HG03039 (cell line): ENCODE data around the gene FEM1A.
"Not testable (repeated sequence)": the region's sequence is repeated elsewhere in the genome, so short reads cannot be mapped to it uniquely, and the experiment has no call there.

Experiments used
- ATAC-seq: cut with Tn5 transposase; IDR thresholded peaks from one replicate; pipeline ENCODE4 v1.9.1; 2021; ENCODE audit warnings: mild to moderate bottlenecking, moderate library complexity; ENCODE audit not compliant: unreplicated experiment

FEM1A gene

DNA sequence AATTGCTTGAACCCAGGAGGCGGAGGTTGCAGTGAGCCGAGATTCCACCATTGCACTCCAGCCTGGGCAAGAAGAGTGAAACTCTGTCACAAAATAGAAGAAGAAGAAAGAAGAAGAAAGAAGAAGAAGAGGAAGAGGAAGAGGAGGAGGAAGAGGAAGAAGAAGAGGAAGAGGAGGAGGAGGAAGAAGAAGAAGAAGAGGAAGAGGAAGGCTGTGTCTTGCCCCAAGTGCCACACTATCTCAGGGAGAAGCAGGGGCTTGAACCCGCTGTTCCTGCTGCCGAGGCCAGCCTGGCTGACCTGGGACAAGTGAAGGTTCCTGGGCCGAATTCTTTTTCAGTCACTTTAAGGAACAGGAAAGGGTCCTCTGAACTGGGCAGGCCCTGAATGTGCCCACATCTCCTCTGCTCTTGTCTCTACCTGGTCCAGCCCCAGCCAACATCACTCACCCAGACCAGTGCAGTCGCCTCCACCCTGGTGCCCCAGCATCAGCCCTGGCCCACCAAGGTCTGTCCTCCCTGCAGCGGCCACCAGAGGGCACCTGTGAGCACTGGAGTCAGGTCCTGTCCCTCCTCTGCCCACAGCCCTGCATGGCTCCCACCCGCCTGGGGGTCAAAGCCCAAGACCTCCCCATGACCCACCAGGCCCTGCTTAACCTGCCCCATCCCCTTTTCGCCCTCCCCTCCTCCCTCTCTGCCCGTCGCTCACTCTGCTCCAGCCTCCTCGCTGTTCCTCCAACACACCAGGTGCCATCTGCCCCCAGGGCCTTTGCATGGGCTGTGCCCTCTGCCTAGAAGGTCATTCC, 20.0 kb downstream of the FEM1A start:
- no peak for ATAC-seq

DNA sequence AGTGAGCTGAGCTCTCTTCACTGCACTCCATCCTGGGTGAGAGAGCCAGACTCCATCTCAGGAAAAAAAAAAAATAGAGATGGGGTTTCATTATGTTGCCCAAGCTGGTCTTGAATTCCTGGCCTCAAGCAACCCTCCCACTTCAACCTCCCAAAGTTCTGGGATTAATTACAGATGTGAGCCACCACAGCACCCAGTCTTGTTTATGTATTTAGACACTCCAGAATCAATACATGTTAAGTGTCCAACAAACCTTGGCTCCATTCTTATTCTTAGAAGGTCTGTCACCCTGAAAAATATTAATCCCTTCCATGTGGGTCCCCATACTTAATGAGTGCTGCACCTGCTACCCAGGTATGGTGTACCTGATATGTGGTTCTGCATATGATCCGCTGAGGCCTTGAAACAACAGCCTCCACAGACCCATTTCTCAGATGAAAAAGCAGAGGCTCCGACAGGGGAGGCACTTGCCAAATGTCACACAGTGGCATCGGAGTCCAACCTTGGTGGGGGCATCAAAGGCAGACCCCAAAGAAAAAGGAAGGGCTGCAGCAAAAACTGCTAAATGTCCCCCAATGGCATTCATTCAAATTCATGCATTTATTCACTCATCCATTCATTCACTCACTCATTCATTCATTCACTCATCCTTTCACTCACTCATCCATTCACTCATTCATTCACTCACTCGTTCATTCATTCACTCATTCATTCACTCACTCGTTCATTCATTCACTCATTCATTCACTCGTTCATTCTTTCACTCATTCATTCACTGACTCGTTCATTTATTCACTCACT, 23.3 kb downstream of the FEM1A start:
- ATAC-seq: no peak

DNA sequence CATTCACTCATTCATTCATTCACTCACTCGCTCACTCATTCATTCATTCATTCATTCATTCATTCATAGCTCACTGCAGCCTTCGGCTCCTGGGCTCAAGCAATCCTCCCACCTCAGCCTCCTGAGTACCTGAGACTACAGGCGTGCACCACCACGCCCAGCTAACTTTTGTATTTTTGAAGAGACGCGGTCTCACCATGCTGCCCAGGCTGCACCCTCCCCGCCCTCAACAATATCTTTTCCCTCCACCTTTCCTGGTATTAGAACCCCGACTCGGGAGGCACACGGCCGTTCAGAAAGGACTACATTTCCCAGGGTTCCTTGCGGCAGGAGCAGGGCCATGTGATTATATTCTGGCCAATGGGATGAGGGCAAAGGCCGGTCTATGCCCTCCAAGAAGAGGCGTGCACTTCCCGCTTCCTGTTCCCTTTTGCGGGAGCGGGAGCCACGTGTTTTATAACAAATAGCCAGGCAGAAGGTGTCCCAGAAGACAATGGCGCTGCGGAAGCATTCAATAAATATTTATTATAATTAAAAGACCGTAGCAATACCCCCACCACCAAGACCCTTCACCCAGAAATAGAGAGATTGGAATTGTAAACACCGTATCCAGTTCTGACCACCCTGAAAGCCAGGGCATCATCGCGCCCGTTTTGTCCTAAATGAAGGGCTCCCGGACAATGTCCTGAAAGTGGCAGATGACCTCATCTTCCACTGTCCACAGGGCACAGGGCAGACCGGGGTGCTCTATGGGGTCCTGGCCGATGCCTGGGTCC, 24.1 kb downstream of the FEM1A start:
- no peak for ATAC-seq

DNA sequence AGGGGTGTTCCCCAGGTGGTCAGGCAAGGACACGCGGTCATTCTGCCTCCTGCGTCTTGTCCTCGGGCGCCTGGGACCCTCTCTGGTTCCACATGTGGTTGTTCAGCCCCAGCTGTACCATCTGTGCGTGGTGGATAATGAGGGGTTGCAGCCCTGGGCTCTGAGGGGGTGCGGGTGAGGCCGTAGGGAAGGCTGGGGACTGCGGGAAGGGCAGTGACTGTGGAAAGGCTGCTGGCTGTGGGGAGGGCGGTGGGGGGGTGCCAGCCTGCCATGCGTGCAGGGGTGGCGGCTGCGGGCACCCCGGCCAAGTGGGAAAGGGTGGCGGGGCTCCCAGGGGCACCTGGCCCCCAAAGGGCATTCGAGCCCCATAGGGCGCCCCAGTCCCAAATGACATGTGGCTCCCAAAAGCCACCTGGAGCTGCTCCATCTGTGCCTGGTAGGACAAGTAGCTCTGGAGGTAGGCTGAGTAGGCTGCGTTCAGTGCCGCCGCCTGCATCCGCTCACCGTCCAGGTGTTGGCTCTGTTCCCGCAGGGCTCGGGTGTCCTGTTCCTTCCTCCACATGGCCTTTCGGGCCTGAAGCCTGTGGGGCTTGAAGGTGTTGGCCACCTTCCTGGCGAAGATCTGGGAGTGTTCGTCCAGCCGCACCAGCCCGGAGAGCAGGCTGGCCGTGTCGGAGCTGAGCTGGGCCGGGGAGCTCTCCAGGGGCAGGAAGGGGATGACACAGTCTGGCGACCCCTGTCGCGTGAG, 24.8 kb downstream of the FEM1A start:
- no peak for ATAC-seq

DNA sequence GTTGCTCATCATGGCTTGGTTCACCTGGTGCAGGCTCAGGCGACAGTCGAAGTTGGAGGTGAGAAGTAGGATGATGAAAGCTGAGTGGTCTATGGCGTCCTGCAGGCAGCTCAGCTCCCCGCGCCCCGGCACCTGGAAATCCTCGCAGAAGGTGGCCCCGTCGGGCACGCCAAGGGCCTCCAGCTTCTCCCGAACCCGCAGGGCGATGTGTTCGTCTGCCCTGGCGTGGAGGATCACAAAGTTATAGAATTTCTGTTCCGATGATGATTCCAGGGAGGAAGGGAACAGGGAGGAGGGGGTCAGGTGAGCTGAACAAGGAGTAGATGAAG, 25.4 kb downstream of the FEM1A start:
- no peak for ATAC-seq

DNA sequence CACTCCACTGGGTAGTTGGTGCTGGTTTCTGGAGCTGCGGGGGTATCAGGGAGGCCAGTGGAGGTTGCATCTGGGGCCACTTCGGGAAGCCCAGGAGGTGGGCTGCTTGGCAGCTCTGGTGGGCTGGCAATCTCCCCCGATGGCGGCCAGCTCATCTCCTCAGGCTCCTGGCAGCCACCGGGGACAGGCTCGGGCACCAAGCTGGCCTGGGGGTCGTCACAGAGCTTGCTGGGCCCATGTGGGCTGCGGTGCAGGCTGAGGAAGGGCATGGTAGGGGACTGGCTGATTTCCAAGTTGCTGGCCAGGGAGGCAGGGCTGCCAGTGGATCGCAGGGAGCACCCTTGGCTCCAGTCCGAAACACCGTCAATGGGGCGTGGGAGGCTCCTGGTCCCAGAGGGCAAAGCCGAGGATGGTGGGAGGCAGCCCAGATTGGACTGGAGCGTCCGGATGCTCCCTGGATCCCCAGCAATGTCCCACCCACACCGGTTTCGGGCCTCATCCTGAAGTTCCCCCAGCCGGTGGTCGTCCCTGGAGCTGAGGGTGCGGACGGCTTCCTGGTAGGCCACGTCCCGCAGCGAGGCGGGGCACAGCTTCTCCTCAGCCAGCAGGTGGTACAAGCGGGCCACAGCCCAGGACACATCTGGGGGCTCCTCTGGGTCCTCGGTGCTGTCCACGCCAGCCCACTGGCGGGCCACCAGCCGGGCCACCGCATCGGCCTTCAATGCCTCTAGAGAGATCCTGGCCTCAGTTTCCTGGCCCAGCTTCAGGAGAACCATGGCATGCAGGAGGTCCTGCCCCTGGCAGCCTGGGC, 26.1 kb downstream of the FEM1A start:
- ATAC-seq: no peak

DNA sequence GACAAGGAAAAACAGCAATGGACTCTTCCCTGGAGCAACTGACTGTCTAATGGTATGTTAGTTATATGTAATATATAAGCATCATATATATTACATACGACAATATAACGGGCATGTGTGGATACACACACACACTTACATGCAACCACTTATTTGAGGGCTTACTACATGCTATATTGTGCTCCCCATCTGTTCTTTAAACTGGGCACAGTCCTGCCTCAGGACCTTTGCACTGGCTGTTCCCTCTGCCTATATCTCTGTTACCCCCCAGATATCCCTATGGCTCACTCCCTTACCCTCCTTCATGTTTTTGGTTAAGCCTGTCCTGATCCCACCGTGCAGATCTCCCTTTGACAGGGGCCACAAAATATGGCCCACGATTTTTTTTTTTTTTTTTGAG, 29.7 kb downstream of the FEM1A start:
- no peak for ATAC-seq

DNA sequence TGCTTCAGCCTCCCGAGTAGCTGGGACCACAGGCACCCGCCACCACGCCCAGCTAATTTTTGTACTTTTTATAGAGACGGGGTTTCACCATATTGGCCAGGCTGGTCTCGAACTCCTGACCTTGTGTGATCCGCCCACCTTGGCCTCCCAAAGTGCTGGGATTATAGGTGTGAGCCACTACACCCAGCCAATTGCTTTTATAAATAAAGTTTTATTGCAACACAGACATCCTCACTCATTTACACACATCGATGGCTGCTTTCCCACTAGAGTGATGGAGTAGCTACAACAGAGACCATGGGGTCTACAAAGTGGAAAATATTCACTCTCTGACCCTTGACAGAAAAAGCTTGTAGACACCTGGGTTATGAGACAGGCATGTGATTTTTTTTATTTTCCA, 30.8 kb downstream of the FEM1A start:
- not testable (repeated sequence) for ATAC-seq

DNA sequence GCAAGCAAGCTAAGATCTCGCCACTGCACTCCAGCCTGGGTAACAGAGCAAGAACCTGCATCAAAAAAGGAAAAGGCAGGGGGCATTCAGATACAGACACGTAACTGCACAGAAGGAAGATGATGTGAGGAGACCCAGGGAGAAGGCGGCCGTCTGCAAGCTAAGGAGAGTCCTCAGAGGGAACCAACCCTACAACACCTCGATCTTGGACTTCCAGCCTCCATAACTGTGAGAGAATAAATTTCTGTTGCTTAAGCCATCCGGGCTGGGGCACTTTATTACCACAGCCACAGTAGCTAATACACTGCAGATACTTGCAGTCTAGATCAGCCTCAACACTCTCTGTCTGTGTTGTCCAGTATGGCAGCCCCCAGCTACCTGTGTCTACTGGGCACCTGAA, 32.0 kb downstream of the FEM1A start:
- ATAC-seq: no peak

DNA sequence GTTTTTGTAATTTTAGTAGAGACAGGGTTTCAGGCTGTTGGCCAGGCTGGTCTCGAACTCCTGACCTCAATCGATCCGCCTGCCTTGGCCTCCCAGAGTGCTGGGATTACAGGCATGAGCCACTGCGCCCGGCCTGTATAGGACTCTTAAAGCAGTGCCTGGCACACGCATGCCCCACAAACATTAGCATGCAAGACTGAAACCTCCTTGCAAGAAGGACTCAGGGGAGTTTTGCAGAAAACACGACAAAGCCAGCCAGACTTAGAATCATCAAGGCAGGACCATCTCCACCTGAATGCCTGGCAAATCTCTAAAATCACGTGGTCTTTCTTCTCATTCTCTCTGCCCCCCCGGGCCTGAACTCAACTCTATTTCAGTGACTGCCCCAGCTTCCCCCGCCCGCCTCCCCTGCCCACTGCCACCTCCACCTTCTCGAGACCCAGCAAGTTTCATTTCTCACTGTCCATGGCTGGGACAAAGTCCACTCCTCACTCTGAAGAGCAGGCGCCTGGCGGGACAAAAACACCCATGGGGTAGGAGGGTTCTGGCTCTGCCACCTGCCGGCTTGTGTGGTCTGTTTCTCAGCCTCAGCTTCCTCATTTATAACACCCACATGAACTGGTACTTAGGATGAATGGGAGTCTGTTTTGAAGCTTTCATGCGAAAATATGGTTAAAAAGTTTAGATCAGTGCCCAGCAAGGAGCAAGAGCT, 37.6 kb downstream of the FEM1A start:
- no peak for ATAC-seq

DNA sequence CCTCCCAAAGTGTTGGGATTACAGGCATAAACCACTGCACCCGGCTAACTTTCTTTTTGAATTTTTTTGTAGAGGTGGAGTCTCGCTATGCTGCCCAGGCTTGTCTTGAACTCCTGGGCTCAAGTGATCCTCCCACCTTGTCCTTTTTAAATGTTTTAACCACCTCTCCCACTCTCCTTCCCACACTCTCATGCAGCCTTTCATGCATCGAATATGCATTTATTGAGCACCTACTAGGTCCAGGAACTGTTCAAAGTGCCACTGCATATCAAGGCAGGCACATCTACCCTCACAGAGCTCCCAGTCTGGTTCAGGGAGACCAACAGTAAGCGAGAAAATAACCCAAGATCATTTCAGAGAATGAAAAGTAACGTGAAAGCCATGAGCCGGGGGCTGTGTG, 38.8 kb downstream of the FEM1A start:
- ATAC-seq: no peak

DNA sequence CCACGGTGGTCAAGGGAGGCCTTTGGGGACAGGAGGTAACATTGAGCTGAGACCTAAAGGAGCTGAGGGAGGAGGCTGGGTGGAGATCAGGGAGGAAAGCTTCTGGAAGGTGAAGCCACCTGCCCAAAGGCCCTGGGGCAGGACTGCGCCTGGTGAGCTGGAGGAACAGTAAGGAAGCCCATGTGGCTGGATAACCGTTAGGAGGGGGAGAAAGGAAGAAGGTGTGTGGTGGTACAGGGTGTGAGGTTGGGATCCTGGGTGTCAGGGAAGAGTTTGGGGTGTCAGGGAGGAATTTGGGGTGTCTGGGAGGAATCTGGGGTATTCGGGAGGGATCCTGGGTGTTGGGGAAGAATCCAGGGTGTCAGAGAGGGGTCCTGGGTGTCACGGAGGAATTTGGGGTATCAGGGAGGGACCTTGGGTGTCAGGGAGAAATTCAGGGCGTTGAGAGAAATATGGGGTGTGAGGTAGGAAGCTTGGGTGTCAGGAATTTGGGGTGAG, 39.3 kb downstream of the FEM1A start:
- ATAC-seq: no peak

DNA sequence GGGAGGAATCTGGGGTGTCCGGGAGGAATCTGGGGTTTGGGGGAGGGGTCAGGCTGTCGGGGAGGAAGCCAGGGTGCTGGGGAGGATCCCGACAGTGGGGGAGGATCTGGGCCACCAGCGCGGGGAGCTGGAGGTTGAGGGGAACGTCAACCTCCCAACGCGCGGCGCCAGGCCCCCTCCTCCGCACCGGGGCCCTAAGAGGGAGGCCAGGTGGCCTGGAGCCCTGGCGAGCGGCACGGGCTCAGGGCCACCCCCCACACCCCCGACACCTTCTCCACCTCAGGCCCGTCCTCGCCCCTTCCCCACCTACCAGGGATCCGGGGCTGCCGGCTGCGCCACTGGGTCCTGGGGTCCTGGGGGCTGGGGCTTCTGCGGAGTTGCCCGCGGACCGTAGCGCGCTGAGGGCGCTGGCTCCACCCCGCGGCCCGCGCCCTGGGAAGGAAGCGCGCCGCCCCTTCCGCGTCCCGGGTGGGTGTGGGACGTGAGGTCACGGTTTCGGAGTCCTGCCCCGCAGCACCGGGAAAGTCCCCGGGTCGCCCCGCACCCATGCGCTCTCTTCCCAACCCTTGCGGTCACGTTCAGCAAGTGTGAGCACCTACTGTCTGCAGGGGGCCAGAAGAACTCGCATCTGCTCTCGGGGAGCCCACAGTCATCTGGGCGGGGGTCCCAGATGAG, 39.9 kb downstream of the FEM1A start, which contains the start of gene TICAM1:
TICAM1 (minus strand) TSS at position 409 of the 675 bp plus-strand sequence. CDS start 13,335 bp downstream, outside the sequence.
- ATAC-seq: peak; percentile 78

DNA sequence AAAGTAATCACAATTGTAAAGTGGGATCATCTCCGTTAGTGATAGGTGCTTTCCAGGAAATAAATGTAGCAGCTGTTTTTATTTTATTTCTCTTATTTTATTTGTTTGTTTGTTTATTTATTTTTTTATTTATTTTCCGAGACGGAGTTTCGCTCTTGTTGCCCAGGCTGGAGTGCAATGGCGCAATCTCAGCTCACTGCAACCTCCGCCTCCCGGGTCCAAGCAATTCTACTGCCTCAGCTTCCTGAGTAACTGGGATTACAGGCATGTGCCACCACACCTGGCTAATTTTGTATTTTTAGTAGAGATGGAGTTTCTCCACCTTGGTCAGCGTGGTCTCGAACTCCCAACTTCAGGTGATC, 40.4 kb downstream of the FEM1A start:
- ATAC-seq: not testable (repeated sequence)

DNA sequence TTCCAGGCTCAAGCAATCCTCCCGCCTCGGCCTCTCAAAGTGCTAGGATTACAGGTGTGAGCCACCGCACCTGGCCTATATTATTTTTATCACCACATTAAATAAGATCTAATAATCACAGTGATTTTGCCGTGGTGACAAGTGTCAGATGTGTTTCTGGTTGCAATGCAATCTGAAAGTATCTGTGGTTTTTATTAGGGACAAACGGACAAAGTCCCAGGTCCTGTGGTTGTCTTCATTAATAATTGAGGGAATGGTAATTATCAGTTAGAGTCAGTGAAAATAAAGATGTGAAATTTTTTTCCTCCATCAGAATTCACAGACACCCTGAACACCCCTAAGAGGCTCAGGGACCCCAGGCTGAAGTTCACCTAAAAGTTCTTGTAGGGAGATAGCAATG, 41.2 kb downstream of the FEM1A start:
- no peak for ATAC-seq

DNA sequence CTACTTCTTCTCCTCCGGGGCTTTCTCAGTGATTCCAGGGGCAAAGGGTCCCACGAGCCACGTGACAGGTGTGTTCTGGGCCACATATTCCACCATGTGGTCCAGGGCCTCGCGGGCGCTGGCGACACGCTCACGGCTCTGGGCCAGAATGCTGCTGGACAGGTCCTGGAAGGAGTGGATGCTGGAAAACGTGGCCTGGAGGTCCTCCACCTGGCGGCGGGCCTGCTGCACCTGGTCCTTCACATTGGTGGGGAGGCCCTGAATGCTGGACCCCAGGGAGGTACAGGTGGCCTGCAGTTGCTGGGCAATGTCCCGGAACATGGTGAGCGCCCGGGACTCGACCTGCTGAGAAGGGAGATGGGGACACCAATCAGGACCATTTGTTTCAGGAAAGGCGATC, 47.7 kb downstream of the FEM1A start:
- ATAC-seq: no peak

DNA sequence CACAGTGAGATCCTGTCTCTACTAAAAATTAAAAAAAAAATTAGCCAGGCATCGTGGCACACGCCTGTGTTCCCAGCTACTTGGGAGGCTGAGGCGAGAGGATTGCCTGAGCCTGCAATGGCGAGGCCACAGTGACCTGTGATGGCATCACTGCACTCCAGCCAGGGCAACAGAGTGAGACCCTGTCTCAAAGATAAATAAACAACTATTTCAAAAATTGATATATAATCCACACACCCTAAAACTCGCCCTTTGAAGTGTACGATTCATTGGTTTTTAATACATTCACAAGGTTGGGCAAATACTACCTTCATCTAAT, 52.1 kb downstream of the FEM1A start:
- ATAC-seq: no peak

DNA sequence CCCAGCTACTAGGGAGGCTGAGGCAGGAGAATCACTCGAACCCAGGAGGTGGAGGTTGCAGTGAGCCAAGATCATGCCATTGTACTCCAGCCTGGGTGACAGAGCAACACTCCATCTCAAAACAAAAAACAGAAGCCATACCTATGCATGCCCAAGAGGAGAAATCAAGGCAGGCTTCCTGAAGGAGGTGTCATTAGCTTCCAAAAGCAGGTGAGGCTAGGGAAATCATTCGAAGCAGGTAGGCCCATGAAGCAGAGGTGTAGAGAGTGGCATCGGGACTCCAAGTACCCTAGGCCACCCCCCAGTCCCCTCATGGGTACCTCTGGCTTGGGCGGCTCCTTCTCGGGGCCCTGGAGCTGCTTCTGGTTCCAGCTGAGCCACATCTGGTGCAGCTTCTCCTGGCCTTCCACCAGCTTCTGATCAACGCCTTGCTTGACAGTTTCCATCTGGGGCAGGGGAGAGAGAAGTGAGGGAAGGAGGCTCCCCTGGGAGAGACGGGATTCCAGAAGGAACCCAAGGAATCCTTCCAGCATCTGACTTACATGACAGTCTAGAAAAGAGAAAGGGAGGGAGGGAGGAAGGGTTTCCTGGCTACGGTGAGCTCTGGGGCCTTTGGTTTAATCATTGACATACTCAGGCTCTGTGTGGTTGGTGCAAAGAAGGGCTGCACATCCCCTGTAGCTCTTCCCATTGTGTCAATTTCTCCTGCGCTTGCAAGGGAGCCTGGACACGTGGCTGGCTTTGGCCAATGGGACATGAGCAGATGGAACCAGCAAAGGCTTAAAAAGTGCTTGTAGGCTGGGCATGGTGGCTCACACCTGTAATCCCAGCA, 53.0 kb downstream of the FEM1A start:
- no peak for ATAC-seq
